Activated CD4-positive, alpha-beta T cell treated with anti-CD3 and anti-CD28 coated beads, Interleukin-10, Interleukin-2, amounts not matched to agents 100 ng/mL and 50 ng/mL, durations not matched to agents 16 hours and 8 hours (primary cell): ENCODE data around the gene LIPH.

Experiments used
- DNase-seq: peaks from one replicate; pipeline ENCODE4 v3.0.0-alpha.2; 2020

The LIPH gene

GRCh38 chr3:185539934-185540333 is 12.5 kb downstream of the LIPH start:
- no peak for DNase-seq

DNA sequence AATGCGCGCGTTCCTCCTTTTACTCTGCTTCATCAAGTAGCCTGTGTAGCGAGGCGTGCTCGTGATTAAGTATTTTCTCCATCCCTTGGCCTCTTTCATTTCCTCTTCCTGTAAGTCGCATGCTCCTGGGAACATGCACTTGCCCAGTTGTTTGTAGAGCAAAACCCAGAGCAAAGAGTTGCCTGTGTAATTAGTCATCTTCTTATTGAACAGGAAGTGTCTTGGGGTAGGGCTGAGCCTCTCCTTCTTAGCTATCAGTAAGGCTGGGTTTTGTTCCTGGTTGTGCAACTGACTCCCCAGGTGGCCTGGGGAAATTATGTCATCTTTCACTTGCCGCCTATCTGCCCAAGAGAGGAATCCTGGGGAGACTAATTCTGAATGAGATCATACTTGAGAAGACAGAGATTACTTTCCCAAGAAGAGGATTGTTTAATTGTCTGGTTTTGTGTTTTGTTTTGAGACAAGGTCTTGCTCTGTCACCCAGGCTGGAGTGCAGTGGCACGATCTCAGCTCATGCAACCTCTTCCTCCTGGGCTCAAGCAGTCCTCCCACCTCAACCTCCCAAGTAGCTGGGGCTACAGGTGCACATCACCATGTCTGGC is 14.9 kb downstream of the LIPH start:
- DNase-seq: peak; percentile 94

- no peak for DNase-seq
These were observed 17.9 kb downstream of the LIPH start for GRCh38 chr3:185534511-185534910.

- DNase-seq: no peak
These were observed 19.5 kb downstream of the LIPH start for GRCh38 chr3:185532901-185533300.

DNA sequence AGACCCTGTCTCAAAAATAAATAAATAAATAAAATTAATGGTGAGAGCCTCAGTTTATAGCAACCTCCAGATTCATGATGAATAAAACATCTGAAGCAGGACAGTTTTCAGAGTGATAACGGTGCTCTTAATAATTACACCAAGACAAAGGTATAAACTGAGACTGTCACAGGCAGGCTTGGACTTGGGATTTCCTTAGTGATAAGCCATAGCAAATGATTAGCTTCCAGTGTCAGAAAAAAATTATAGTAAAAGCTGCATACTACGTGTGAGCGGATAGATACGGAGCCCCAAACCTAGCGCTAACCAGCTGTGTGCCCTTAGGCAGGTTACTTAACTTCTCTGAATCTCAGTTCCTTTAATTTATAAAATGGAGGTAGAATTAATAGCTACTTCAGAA is 21.5 kb downstream of the LIPH start:
- DNase-seq: no peak

DNA sequence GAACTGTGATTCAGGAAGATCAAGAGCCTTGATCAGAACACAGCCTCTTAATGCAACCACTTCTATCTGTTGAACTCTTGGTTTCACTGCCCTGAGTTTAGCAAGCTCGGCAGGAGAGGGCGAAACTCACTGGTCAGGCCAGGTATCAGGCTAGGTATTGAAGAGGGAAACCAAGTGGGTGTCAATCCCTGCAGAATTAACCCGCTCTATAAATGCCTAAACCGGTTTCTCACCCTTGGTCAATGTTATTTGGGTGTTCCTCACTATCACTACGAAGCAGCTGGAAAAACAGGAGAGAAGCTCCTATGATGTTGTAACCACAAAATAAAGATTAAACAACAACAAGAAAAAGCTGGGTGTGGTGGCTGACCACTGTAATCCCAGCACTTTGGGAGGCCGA is 23.9 kb downstream of the LIPH start:
- DNase-seq: no peak

- DNase-seq: no peak
These were observed 25.0 kb downstream of the LIPH start for GRCh38 chr3:185527364-185527763.

GRCh38 chr3:185526349-185526951 is 25.9 kb downstream of the LIPH start:
- DNase-seq: no peak

GRCh38 chr3:185521349-185522138 is 30.8 kb downstream of the LIPH start:
- no peak for DNase-seq

- DNase-seq: no peak
These were observed 33.4 kb downstream of the LIPH start for GRCh38 chr3:185519021-185519420.

- DNase-seq: no peak
These were observed 34.8 kb downstream of the LIPH start for GRCh38 chr3:185517387-185518130.

DNA sequence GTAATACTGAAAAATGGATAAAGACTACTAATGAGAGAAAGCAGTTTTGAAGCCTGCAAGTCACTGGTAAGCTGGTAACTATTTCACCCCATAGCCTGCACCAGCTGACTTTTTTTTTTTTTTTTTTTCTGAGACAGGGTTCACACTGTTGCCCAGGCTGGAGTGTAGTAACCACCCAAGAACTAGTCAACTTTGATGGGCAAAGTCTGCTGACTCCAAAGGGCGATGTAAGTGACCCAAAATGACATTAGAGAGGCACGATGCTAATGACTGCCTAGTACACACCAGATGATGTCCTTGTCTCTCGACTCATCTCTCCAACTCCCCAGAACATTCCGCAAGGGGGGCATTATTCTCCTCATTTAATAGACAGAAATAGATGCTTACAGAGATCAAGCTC is 40.7 kb downstream of the LIPH start:
- no peak for DNase-seq

DNA sequence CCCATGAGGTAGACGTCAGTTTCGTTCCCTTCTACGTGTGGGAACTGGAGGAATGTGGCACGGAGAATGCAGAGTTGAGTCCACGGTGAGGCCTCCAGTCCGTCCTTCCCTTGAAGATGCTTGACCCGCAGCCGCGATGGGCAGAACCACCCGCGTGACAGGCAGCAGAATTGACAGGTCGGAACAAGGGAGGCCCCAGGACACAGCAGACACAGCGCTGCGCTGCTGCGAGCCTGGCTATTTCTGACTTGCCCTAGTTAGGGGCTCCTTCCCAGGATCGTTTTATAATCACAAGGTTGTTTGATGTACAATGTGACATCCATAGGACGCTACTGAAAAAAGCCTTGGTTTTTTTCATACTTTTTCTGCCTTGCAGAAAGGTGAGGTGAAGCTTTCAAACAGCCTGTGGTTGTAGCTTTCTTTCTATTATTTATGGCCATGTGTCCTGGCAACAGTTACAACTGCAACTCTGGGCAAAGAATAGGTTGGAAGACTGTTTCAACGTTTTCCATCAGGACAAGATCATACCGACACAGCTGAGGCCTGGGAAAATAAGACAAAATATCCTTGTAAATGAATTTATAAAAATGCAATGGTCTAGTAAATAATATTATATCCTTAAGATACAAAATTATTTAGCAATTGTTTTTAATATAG is 43.9 kb downstream of the LIPH start:
- no peak for DNase-seq

DNA sequence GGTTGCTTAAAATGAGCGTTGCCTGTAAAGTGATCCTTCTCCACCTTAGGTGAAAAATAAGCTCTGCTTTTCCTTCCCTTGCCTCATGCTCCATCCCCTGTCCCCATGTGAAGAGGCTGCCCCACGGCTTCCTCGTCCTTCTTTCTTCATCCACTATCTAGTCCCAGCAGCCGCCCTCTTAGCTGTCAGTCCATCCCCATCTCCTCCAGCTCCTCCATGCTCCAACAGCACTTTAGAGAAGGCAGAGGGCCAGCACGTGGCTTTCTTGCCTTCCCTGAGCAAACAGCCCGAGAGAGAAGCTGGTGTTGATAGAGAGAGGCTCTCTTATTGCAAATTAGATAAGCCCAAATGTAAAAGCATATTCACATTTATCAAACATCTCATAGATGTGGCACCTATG is 44.5 kb downstream of the LIPH start:
- DNase-seq: no peak

- no peak for DNase-seq
These were observed 47.8 kb downstream of the LIPH start for GRCh38 chr3:185504636-185505035.

- DNase-seq: no peak
These were observed 48.9 kb downstream of the LIPH start for GRCh38 chr3:185503521-185503920.

DNA sequence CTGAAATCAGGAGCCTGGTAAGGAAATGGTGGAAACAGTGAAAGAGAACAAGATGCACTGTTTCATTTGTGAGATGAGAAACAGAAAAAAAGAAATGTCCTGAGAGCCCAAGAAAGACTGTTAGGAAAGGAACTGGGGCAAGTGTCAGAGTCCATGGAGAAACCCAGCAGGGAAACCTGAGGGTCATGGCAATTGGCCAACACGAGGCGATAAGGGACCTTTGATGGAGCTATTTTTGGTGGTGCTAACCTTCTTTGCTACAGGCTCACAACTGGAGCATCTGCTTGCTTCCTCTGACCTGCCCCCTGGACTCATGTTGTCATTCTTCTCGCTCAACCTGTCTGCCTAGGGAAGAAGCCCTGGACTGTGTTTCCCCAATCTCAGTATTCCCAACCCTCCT is 49.4 kb downstream of the LIPH start:
- DNase-seq: no peak

DNA sequence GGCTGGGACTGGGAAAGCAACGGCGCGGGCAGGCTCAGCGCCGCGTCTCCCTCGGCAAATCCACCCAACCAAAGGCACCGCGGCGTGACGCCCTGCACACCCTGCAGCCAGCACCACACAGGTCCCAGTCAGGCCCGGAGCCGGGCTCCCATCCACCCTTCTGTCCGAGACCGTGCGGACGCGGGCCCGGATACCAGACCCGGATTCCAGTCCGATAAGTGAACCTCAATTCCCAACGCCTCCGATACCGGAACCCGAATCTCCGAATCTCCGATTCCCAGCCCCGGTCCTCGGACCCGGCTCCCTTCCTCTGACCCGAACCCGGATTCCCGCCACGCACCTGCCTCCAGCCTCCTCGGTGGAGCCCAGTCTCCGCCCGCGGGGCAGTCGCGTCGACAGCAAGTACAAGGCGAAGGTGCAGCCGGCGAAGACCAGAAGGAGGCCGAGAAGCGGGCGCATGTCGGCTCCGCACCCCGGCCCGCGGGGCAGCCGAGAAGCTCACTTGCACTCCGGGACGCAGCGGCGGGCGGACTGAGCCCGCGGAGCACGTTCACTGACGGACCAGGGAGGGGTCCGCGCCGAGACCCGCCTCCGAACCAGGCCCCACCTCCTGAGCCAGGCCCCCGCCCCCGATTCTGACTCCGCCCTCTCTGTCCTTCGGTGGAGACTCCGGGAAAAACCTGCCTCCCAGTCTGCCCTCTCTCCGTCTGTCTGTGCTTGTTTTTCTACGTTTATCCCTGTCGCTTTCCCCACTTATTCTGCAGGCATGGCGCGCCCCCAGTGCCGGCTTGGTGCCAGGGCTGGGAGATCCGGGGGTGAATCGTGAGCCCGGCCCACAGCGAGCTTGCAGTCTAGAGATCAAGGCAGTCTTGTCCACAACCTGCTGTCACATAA is 53.6 kb downstream of the LIPH start, which contains the start of gene TMEM41A:
TSS of gene TMEM41A (minus strand) at position 533 of the 894 bp plus-strand sequence. CDS start at position 459, 74 bp downstream.
- DNase-seq: peak; percentile 95

GRCh38 chr3:185490241-185490640 is 62.1 kb downstream of the LIPH start:
- no peak for DNase-seq

DNA sequence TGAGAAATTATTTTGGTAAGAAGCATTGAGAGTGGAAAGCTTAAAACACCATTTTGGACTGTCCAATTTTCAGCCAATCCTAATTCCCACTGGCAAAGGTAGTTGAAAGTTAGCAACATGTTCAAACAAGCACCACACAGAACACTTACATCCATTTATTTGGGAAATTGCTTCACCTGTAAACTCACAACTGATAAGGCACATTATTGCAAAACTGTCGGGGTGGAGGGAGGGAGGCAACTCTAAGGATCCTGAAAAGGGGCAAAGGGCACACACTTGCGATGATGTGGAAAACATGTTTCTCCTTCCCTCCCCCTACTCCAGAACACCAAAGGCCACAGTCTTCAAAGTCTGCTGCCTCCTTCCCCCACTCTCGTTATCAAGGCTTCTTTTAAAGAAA is 62.9 kb downstream of the LIPH start:
- DNase-seq: no peak

GRCh38 chr3:185488465-185488864 is 63.9 kb downstream of the LIPH start:
- no peak for DNase-seq

DNA sequence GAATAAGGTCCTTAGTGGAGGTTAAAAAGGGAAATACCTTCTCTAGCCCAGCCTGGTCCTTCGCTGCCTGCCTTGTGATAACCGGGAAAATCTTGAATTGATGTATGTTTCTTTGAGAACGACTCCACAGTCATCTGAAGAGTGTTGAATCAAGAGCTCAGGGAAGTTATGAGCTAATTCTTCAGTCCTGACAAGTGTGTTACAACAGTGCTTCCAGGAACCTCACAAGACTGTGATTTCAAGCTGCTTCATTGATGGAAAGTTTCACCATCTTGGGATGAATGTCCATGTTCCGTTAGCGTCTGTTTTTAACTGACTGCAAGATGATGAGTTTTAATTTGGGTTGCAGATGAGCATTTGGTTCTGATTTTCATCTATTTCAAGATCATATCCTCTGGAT is 66.0 kb downstream of the LIPH start:
- DNase-seq: no peak
